HepG2 (cell line): ENCODE measurements around the gene SSNA1. TPM values are rescaled to one million over a fixed set of nuclear protein-coding genes. Genes with fewer than 3 reads are reported as not detected.

Source experiments
- AKNA ChIP-seq: sonication (generic); formaldehyde crosslinking; IDR thresholded peaks from 2 replicates; pipeline ENCODE4 v1.4.0; 2020; ENCODE audit warnings: missing genetic modification reagents, borderline replicate concordance
- GMEB1 ChIP-seq: sonication (generic); formaldehyde crosslinking; IDR thresholded peaks from 2 replicates; pipeline ENCODE4 v1.5.1; 2020; ENCODE audit warnings: missing genetic modification reagents, mild to moderate bottlenecking, borderline replicate concordance
- GZF1 ChIP-seq: sonication (generic); formaldehyde crosslinking; IDR thresholded peaks from 2 replicates; pipeline ENCODE4 v1.5.1; 2020; ENCODE audit warnings: mild to moderate bottlenecking, missing genetic modification reagents
- MAX ChIP-seq: IDR thresholded peaks from 2 replicates; pipeline ENCODE4 v1.6.1; 2012; ENCODE audit warnings: inconsistent platforms
- ONECUT2 ChIP-seq: sonication (generic); formaldehyde crosslinking; IDR thresholded peaks from 2 replicates; pipeline ENCODE4 v1.4.0; 2020; ENCODE audit warnings: missing genetic modification reagents
- RELA ChIP-seq: sonication (generic); formaldehyde crosslinking; IDR thresholded peaks from 2 replicates; pipeline ENCODE4 v1.4.0; 2020; ENCODE audit warnings: missing genetic modification reagents
- REPIN1 ChIP-seq: sonication (generic); formaldehyde crosslinking; IDR thresholded peaks from 2 replicates; pipeline ENCODE4 v1.8.0; 2022; ENCODE audit warnings: missing genetic modification reagents, low read depth, mild to moderate bottlenecking, borderline replicate concordance
- TAF15 ChIP-seq: fragments of 200-400 bp; formaldehyde crosslinking; IDR thresholded peaks from one replicate; pipeline ENCODE4 v1.6.1; 2018; ENCODE audit warnings: mild to moderate bottlenecking, low read depth, low read length; ENCODE audit not compliant: poor library complexity, severe bottlenecking
- ZNF121 ChIP-seq: sonication (generic); formaldehyde crosslinking; IDR thresholded peaks from 2 replicates; pipeline ENCODE4 v1.5.0; 2020; ENCODE audit warnings: mild to moderate bottlenecking, missing genetic modification reagents
- ZNF337 ChIP-seq: sonication (generic); formaldehyde crosslinking; IDR thresholded peaks from 2 replicates; pipeline ENCODE4 v1.5.1; 2020; ENCODE audit warnings: missing genetic modification reagents, low read depth, mild to moderate bottlenecking, borderline replicate concordance
- ZNF556 ChIP-seq: sonication (generic); formaldehyde crosslinking; IDR thresholded peaks from 2 replicates; pipeline ENCODE4 v1.4.0; 2020; ENCODE audit warnings: mild to moderate bottlenecking, missing genetic modification reagents, borderline replicate concordance
- polyA plus RNA-seq, 8 experiments: library from polyadenylated mRNA; depleted of rRNA in 3 of 8; stranded (reverse) in 7 of 8; unstranded in 1 of 8; fragments of >200 nt; fragmentation: Illumina TruSeq in 4 of 8; extraction: Trizol in 4 of 8; gene quantifications; 2 replicates each; pipeline versions ENCODE4 v1.2.1 to v1.2.3, GENCODE V29; 2011 to 2016; ENCODE audit warnings: low read depth in 4 of 8, missing spikeins in 1 of 8, mixed read lengths in 1 of 8; ENCODE audit not compliant: insufficient read depth in 1 of 8
- total RNA-seq, 5 experiments: library from RNA; depleted of rRNA; stranded (reverse); fragments of >200 nt; fragmentation: Illumina TruSeq; extraction: Trizol; gene quantifications; 2 replicates each; pipeline ENCODE4 v1.2.3, GENCODE V29; 2016; ENCODE audit warnings: low read depth in 1 of 5
- TF ChIP-seq, protein P1 (sequence below): sonication (generic); formaldehyde crosslinking; IDR thresholded peaks from 2 replicates; pipeline ENCODE4 v1.4.0; 2020; ENCODE audit warnings: missing genetic modification reagents
- TF ChIP-seq, protein P2 (sequence below): sonication (generic); formaldehyde crosslinking; IDR thresholded peaks from 2 replicates; pipeline ENCODE4 v1.8.0; 2022; ENCODE audit warnings: mild to moderate bottlenecking, missing genetic modification reagents, borderline replicate concordance
- TF ChIP-seq, protein P3 (sequence below): sonication (generic); formaldehyde crosslinking; IDR thresholded peaks from 2 replicates; pipeline ENCODE4 v1.4.0; 2020; ENCODE audit warnings: mild to moderate bottlenecking, low read depth, missing genetic modification reagents

SSNA1 gene
- total and polyA plus RNA-seq, 2 of the 13 experiments (the other 11 are each of a cell fraction or from before 2014, with no cell fraction given) = 35.9 to 49.4 TPM

DNA sequence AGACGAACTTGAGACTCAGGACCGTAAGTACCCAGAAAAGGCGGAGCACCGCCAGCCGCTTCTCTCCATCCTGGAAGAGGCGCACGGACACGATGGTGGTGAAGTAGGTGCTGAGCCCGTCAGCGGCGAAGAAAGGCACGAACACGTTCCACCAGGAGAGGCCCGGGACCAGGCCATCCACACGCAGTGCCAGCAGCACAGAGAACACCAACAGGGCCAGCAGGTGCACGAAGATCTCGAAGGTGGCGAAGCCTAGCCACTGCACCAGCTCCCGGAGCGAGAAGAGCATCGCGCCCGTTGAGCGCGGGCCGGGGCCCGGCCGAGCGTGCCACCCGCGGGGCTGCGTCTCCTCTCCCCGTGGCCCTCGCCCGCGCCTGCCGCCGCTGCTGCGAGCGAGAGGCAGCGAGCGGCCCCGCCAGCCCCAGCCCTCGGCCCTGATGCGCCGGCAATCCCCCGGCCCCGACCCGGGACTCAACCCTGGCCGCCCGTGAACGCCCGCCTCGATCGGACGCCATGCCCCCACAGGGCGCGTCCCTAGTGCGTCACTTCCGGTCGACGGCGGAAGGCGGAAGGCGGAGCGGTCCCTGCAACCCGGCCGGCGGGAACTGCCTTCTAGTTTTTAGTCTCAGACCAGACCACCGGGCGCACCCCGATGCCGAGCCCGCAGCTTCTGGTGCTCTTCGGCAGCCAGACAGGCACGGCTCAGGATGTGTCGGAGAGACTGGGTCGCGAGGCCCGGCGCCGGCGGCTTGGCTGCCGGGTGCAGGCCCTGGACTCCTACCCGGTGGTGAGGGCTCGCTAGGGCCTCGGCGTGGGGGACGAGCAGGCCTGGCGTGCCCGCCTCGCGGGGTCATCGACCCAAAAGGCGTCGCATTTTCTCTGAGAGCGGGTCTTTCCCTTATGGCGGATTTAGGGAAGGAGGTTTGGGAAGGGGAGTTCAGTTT, 16.9 kb downstream of the SSNA1 start, which contains the start of the genes NDOR1 and TMEM203 (continued):
- TF ChIP-seq REPIN1 (CRISPR knock-in tag) (peak; percentile 79), ZNF337 (CRISPR knock-in tag) (no peak), AKNA (CRISPR knock-in tag) (no peak), TAF15 (no peak), MAX (peak; percentile 89), ONECUT2 (CRISPR knock-in tag) (0 out of 2 replicates have a peak, but pooled peaks have one; percentile 9), GMEB1 (CRISPR knock-in tag) (peak; percentile 81), RELA (CRISPR knock-in tag) (no peak), ZNF556 (peak; percentile 33; the same call in 1 of the 2 replicates), GZF1 (CRISPR knock-in tag) (peak; percentile 49; the same call in 1 of the 2 replicates), ZNF121 (0 out of 2 replicates have a peak, but pooled peaks have one; percentile 14)
- TF ChIP-seq, protein P1, sequence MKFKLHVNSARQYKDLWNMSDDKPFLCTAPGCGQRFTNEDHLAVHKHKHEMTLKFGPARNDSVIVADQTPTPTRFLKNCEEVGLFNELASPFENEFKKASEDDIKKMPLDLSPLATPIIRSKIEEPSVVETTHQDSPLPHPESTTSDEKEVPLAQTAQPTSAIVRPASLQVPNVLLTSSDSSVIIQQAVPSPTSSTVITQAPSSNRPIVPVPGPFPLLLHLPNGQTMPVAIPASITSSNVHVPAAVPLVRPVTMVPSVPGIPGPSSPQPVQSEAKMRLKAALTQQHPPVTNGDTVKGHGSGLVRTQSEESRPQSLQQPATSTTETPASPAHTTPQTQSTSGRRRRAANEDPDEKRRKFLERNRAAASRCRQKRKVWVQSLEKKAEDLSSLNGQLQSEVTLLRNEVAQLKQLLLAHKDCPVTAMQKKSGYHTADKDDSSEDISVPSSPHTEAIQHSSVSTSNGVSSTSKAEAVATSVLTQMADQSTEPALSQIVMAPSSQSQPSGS (CRISPR knock-in tag) = peak; percentile 62; the same call in 1 of the 2 replicates
- TF ChIP-seq, protein P2, sequence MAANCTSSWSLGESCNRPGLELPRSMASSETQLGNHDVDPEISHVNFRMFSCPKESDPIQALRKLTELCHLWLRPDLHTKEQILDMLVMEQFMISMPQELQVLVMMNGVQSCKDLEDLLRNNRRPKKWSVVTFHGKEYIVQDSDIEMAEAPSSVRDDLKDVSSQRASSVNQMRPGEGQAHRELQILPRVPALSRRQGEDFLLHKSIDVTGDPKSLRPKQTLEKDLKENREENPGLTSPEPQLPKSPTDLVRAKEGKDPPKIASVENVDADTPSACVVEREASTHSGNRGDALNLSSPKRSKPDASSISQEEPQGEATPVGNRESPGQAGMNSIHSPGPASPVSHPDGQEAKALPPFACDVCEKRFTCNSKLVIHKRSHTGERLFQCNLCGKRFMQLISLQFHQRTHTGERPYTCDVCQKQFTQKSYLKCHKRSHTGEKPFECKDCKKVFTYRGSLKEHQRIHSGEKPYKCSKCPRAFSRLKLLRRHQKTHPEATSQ (CRISPR knock-in tag) = no peak
- TF ChIP-seq, protein P3, sequence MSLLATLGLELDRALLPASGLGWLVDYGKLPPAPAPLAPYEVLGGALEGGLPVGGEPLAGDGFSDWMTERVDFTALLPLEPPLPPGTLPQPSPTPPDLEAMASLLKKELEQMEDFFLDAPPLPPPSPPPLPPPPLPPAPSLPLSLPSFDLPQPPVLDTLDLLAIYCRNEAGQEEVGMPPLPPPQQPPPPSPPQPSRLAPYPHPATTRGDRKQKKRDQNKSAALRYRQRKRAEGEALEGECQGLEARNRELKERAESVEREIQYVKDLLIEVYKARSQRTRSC (CRISPR knock-in tag) = no peak
